ENCODE measurements around the gene RHOT1. TPM values are rescaled to one million over a fixed set of nuclear protein-coding genes. Genes with fewer than 3 reads are reported as not detected.
A peak's percentile ranks its signal among the peaks of the same experiment; 100 is the strongest.
"Not testable (repeated sequence)": the region's sequence is repeated elsewhere in the genome, so short reads cannot be mapped to it uniquely, and the experiment has no call there.

Gene RHOT1
- total RNA-seq, 1 donor: 47.0 TPM

GRCh38 chr17:32125848-32126153 is 16.5 kb upstream of the RHOT1 start:
- Histone ChIP-seq H3K4me1 (ENCODE audit: insufficient read depth, low read length) (peaks cover 14% of the 10 kb centered on the region), H3K36me3 (ENCODE audit: insufficient read depth, low read length) (no peaks in the 10 kb centered on the region), H3K27me3 (ENCODE audit: insufficient read depth, low read length) (no peaks in the 10 kb centered on the region), H3K4me2 (ENCODE audit: insufficient read depth, low read length) (no peak overlapping the region), H3K79me2 (ENCODE audit: insufficient read depth, low read length) (peaks cover 2% of the 10 kb centered on the region), H3K4me3 (ENCODE audit: insufficient read depth, low read length) (no peak overlapping the region), H4K20me1 (ENCODE audit: insufficient read depth, low read length) (no peaks in the 10 kb centered on the region), H3K9me3 (ENCODE audit: low read depth, low read length) (no peaks in the 10 kb centered on the region), H2AFZ (ENCODE audit: low read length) (no peak overlapping the region), H3K27ac (ENCODE audit: low read depth, low read length) (no peak overlapping the region)
- TF ChIP-seq CTCF (IDR thresholded peaks at IDR 0.05; ENCODE audit: extremely low read depth, low read depth, low read length): no peak
- DNase-seq (ENCODE audit: insufficient read length, low spot score, missing footprints): no peak

- H3K36me3 ChIP-seq (ENCODE audit: insufficient read depth, low read length): no peaks in the 10 kb centered on the region
- no peak overlapping the region for H3K27ac ChIP-seq (ENCODE audit: low read depth, low read length)
- no peak overlapping the region for H3K4me3 ChIP-seq (ENCODE audit: insufficient read depth, low read length)
- no peak overlapping the region for H3K4me2 ChIP-seq (ENCODE audit: insufficient read depth, low read length)
- peaks cover 2% of the 10 kb centered on the region for H3K79me2 ChIP-seq (ENCODE audit: insufficient read depth, low read length)
- DNase-seq (ENCODE audit: insufficient read length, low spot score, missing footprints): no peak
- no peak overlapping the region for H2AFZ ChIP-seq (ENCODE audit: low read length)
- H3K27me3 ChIP-seq (ENCODE audit: insufficient read depth, low read length): no peaks in the 10 kb centered on the region
- TF ChIP-seq CTCF (IDR thresholded peaks at IDR 0.05; ENCODE audit: extremely low read depth, low read depth, low read length): no peak
- peaks cover 14% of the 10 kb centered on the region for H3K4me1 ChIP-seq (ENCODE audit: insufficient read depth, low read length)
- no peaks in the 10 kb centered on the region for H4K20me1 ChIP-seq (ENCODE audit: insufficient read depth, low read length)
- no peaks in the 10 kb centered on the region for H3K9me3 ChIP-seq (ENCODE audit: low read depth, low read length)
These were observed 16.0 kb upstream of the RHOT1 start for GRCh38 chr17:32126325-32126724.

- no peaks in the 10 kb centered on the region for H4K20me1 ChIP-seq (ENCODE audit: insufficient read depth, low read length)
- peaks cover 2% of the 10 kb centered on the region for H3K79me2 ChIP-seq (ENCODE audit: insufficient read depth, low read length)
- H3K4me2 ChIP-seq (ENCODE audit: insufficient read depth, low read length): peak overlapping the region; percentile 78
- peak overlapping the region; percentile 79 for H3K27ac ChIP-seq (ENCODE audit: low read depth, low read length)
- no peaks in the 10 kb centered on the region for H3K27me3 ChIP-seq (ENCODE audit: insufficient read depth, low read length)
- H2AFZ ChIP-seq (ENCODE audit: low read length): peak overlapping the region; percentile 82
- no peak for DNase-seq (ENCODE audit: insufficient read length, low spot score, missing footprints)
- no peak for TF ChIP-seq CTCF (IDR thresholded peaks at IDR 0.05; ENCODE audit: extremely low read depth, low read depth, low read length)
- H3K36me3 ChIP-seq (ENCODE audit: insufficient read depth, low read length): no peaks in the 10 kb centered on the region
- H3K4me1 ChIP-seq (ENCODE audit: insufficient read depth, low read length): peaks cover 14% of the 10 kb centered on the region
- no peaks in the 10 kb centered on the region for H3K9me3 ChIP-seq (ENCODE audit: low read depth, low read length)
- H3K4me3 ChIP-seq (ENCODE audit: insufficient read depth, low read length): peak overlapping the region; percentile 78
These were observed 15.6 kb upstream of the RHOT1 start for GRCh38 chr17:32126746-32127145.

DNA sequence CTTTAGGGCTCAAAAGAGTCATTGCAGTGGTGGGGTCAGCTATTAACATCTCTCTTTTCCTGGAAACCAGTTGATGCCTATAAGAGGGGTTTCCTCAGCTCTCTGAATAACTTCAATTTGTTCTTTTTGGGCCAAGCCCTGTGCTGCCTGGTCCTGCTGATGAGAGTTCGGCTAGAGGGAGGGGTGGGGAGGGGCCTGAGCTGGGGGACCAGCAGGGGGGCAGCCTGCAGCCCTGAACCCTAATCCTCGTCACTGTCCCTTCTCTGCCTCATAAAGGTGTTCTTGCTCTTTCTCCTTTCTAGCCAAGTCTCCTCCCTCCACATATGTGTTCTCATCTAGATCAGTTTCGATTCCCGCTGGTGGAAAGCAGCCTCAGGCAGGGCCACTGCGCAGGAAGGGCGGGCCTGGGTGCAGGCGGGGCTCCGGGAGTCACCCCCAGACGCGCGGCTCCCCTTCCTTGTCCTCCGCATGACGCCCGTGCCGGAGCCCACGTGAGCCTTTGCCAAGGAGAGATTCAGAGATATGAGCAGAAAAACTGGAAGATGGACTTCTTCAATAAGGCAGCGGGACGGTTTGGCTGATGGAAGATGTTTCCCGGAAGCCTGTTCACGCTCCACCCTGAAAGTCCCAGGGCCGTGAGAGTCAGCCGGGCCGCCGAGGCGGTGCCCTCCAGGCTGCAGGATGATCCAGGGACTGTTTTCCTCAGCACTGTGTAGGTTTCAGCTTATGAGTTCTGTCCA is 15.0 kb upstream of the RHOT1 start:
- H3K79me2 ChIP-seq (ENCODE audit: insufficient read depth, low read length): peaks cover 2% of the 10 kb centered on the region
- no peak for TF ChIP-seq CTCF (IDR thresholded peaks at IDR 0.05; ENCODE audit: extremely low read depth, low read depth, low read length)
- no peaks in the 10 kb centered on the region for H4K20me1 ChIP-seq (ENCODE audit: insufficient read depth, low read length)
- H3K9me3 ChIP-seq (ENCODE audit: low read depth, low read length): no peaks in the 10 kb centered on the region
- peak overlapping the region; percentile 78 for H3K4me2 ChIP-seq (ENCODE audit: insufficient read depth, low read length)
- H3K27ac ChIP-seq (ENCODE audit: low read depth, low read length): peak overlapping the region; percentile 79
- peak overlapping the region; percentile 78 for H3K4me3 ChIP-seq (ENCODE audit: insufficient read depth, low read length)
- H3K27me3 ChIP-seq (ENCODE audit: insufficient read depth, low read length): no peaks in the 10 kb centered on the region
- peak overlapping the region; percentile 82 for H2AFZ ChIP-seq (ENCODE audit: low read length)
- peaks cover 14% of the 10 kb centered on the region for H3K4me1 ChIP-seq (ENCODE audit: insufficient read depth, low read length)
- H3K36me3 ChIP-seq (ENCODE audit: insufficient read depth, low read length): no peaks in the 10 kb centered on the region
- DNase-seq (ENCODE audit: insufficient read length, low spot score, missing footprints): peak; percentile 91

DNA sequence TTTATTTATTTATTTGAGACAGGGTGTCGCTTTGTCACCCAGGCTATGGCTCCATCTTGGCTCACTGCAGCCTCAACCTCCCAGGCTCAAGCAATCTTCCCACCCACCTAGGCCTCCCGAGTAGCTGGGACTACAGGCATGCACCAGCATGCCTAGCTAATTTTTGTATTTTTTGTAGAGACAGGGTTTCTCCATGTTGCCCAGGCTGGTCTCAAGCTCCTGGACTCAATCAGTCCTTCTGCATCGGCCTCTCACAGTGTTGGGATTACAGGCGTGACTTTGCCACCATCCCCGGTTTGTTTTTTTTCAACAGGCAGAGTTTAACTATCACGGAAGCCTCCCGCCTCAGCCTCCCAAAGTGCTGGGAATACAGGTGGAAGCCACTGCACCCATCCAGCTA is 13.8 kb upstream of the RHOT1 start:
- Histone ChIP-seq H3K4me2 (ENCODE audit: insufficient read depth, low read length) (peak overlapping the region; percentile 78), H3K4me1 (ENCODE audit: insufficient read depth, low read length) (peaks cover 14% of the 10 kb centered on the region), H3K4me3 (ENCODE audit: insufficient read depth, low read length) (peak overlapping the region; percentile 29), H2AFZ (ENCODE audit: low read length) (peak overlapping the region; percentile 60)
- not testable (repeated sequence) for H3K27me3 ChIP-seq (ENCODE audit: insufficient read depth, low read length); H4K20me1 ChIP-seq (ENCODE audit: insufficient read depth, low read length); H3K79me2 ChIP-seq (ENCODE audit: insufficient read depth, low read length); H3K36me3 ChIP-seq (ENCODE audit: insufficient read depth, low read length); H3K9me3 ChIP-seq (ENCODE audit: low read depth, low read length); H3K27ac ChIP-seq (ENCODE audit: low read depth, low read length); DNase-seq (ENCODE audit: insufficient read length, low spot score, missing footprints)

All from osteoblast (primary cell).